ENCODE measurements around the gene TRAM2. TPM values are rescaled to one million over a fixed set of nuclear protein-coding genes. Genes with fewer than 3 reads are reported as not detected.

Gene TRAM2
- total and polyA plus RNA-seq, 2 of the 4 experiments (the other 2 are of a cell fraction) = 77.2 to 95.7 TPM

DNA sequence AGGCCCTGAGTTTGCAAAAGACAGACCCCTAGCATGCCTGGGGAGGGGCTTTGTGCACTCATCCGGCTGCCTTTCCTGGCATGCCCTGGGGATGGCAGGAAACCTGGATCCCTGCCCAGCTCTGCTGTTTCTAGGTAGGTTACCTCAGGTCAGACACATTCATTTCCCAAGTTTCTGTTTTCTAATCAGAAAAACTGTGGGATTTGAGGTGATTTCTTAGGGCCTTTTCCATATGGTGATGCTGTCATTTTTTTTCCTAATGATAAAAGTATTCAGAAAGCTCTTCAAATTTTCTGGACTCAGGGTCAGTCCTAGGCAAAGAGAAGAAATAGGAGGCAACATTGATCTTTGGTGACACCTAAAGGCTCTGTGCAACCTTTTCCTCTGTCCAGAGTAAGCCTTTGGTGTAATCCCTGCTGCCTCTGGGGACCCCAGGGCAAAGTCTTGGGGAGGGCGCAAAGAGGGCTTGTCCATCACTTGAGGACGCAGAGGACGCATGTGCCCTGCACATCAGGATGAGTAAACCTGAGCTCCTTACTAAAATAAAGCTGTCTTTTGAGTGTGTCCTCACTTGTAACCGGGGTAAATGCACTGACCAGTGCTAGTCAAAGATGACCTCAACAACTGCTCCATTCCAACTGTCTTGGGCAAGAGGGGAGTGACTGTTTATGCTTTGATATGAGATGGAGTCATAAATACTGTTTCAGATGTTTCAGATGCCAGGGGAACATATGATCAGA is 13.5 kb upstream of the TRAM2 start (continued):
- TF ChIP-seq BHLHE40 (IDR thresholded peaks at IDR 0.05; ENCODE audit: low read depth, low read length) (0 out of 2 replicates have a peak, but pooled peaks have one; percentile 11), RFX5 (IDR thresholded peaks at IDR 0.05; ENCODE audit: low read depth, low read length) (peak; percentile 87)

GRCh38 chr6:52588710-52589091 is 11.8 kb upstream of the TRAM2 start:
- ATAC-seq (ENCODE audit: low read depth) = no peak; the same call in 1 of the 2 replicates
- no peaks in the 10 kb centered on the region for H4K20me1 ChIP-seq (ENCODE audit: insufficient read depth, low read length)
- no peak for DNase-seq
- peak overlapping the region; percentile 92 for H2AK9ac ChIP-seq (replicated peaks; ENCODE audit: low read depth, low read length, poor library complexity)
- peak overlapping the region; percentile 63 for H3K23ac ChIP-seq (ENCODE audit: low read depth, low read length)
- H2BK20ac ChIP-seq (ENCODE audit: low read depth, low read length) = peak overlapping the region; percentile 84
- BruUV-seq (replicated peaks) = no TSS peak
- in situ Hi-C loops (cut with MboI; ENCODE audit: low sequenced_read_pairs) = no loop called here
- H3K27ac ChIP-seq (ENCODE audit: insufficient read depth, low read length) = peak overlapping the region; percentile 75
- H3K56ac ChIP-seq (ENCODE audit: extremely low read depth, insufficient read depth, low read length) = peak overlapping the region; percentile 11; the same call in 1 of the 2 replicates
- peak overlapping the region; percentile 37 for H3K18ac ChIP-seq (ENCODE audit: low read depth, low read length)
- ChIA-PET CTCF (interaction anchor here (0.5 kb wide), 1 partner anchor 47 kb away, joined by 4 read pairs; no protein-coding TSS in a partner anchor), POLR2A (ENCODE audit: unreplicated experiment) (no interaction called here)
- TF ChIP-seq, protein P1, sequence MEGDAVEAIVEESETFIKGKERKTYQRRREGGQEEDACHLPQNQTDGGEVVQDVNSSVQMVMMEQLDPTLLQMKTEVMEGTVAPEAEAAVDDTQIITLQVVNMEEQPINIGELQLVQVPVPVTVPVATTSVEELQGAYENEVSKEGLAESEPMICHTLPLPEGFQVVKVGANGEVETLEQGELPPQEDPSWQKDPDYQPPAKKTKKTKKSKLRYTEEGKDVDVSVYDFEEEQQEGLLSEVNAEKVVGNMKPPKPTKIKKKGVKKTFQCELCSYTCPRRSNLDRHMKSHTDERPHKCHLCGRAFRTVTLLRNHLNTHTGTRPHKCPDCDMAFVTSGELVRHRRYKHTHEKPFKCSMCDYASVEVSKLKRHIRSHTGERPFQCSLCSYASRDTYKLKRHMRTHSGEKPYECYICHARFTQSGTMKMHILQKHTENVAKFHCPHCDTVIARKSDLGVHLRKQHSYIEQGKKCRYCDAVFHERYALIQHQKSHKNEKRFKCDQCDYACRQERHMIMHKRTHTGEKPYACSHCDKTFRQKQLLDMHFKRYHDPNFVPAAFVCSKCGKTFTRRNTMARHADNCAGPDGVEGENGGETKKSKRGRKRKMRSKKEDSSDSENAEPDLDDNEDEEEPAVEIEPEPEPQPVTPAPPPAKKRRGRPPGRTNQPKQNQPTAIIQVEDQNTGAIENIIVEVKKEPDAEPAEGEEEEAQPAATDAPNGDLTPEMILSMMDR (conservative IDR thresholded peaks at IDR 0.05; ENCODE audit: low read depth, low read length) = no peak
- TF ChIP-seq RAD21 (IDR thresholded peaks at IDR 0.05; ENCODE audit: low read length) (no peak), CEBPB (IDR thresholded peaks at IDR 0.05; ENCODE audit: low read depth, low read length) (no peak), FOS (IDR thresholded peaks at IDR 0.05; ENCODE audit: low read depth, low read length) (no peak), NFE2L2 (IDR thresholded peaks at IDR 0.05; ENCODE audit: low read depth, low read length) (no peak), MXI1 (IDR thresholded peaks at IDR 0.05; ENCODE audit: borderline replicate concordance, low read depth, low read length) (no peak)
- peak overlapping the region; percentile 37 for H4K5ac ChIP-seq (ENCODE audit: low read depth, low read length)
- peak overlapping the region; percentile 30; the same call in 1 of the 2 replicates for H3K9ac ChIP-seq (ENCODE audit: low read depth, low read length)
- peak overlapping the region; percentile 54 for H4K91ac ChIP-seq (ENCODE audit: insufficient read depth, low read depth, low read length)
- no peaks in the 10 kb centered on the region for H3K9me3 ChIP-seq (ENCODE audit: control insufficient read depth, insufficient read depth, low read length)
- dilution Hi-C loops (cut with HindIII; ENCODE audit: low sequenced_read_pairs, unreplicated experiment) = no loop called here
- H3K79me1 ChIP-seq (ENCODE audit: low read depth in 1 of 2, low read length in 2 of 2) = no peaks in the 10 kb centered on the region; a peak in 1 of 4 replicates
- intact Hi-C loops (cut with micrococcal nuclease) = no loop called here
- 38% methylated on average over 1 of the region's 1 CpG; no CpG with 5 or more reads in 1 of the 2 experiments for WGBS, 2 experiments (ENCODE audit: extremely low coverage in 2 of 2, insufficient read length in 1 of 2)
- H3K9me1 ChIP-seq (ENCODE audit: insufficient read depth, low read length) = peaks cover 21% of the 10 kb centered on the region
- H2BK120ac ChIP-seq (ENCODE audit: low read depth, low read length) = peak overlapping the region; percentile 84
- peak overlapping the region; percentile 87 for H3K4ac ChIP-seq (ENCODE audit: low read depth, low read length)
- H2AK5ac ChIP-seq (ENCODE audit: low read depth, low read length) = peak overlapping the region; percentile 73; the same call in 1 of the 2 replicates
- H3K36me3 ChIP-seq (ENCODE audit: control insufficient read depth, insufficient read depth, low read length) = no peaks in the 10 kb centered on the region
- H3K4me3 ChIP-seq (ENCODE audit: insufficient read depth, low read depth, low read length) = no peak overlapping the region
- H3K4me2 ChIP-seq (ENCODE audit: low read depth, low read length) = peak overlapping the region; percentile 6; the same call in 1 of the 2 replicates
- H4K8ac ChIP-seq (ENCODE audit: low read depth in 2 of 2, low read length in 2 of 2) = peak overlapping the region; percentile 9 to 67; a peak in 3 of 4 replicates
- peak overlapping the region; percentile 86 for H3K14ac ChIP-seq (replicated peaks; ENCODE audit: low read depth, low read length)
- no peaks in the 10 kb centered on the region for H3K27me3 ChIP-seq (ENCODE audit: control insufficient read depth, insufficient read depth, low read length)
- H2BK15ac ChIP-seq (ENCODE audit: low read depth, low read length) = peak overlapping the region; percentile 73; the same call in 1 of the 3 replicates
- H3K4me1 ChIP-seq (ENCODE audit: control insufficient read depth, insufficient read depth, low read length) = peaks cover 21% of the 10 kb centered on the region
- H2BK5ac ChIP-seq (ENCODE audit: low read depth, low read length, poor library complexity, severe bottlenecking) = peak overlapping the region; percentile 37
- H2AFZ ChIP-seq (replicated peaks; ENCODE audit: low read length, poor library complexity) = peak overlapping the region; percentile 81

Measured in IMR-90 (cell line).